ENCODE data around the gene C9orf152. TPM values are rescaled to one million over a fixed set of nuclear protein-coding genes. Genes with fewer than 3 reads are reported as not detected.

The C9orf152 gene, protein sequence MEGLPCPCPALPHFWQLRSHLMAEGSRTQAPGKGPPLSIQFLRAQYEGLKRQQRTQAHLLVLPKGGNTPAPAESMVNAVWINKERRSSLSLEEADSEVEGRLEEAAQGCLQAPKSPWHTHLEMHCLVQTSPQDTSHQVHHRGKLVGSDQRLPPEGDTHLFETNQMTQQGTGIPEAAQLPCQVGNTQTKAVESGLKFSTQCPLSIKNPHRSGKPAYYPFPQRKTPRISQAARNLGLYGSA
- not detected in 2 replicates for total RNA-seq (ENCODE audit: low replicate concordance)

GRCh38 chr9:110208031-110208430 is at the start of gene C9orf152:
Gene C9orf152, minus strand, starts transcription at chr9:110208159. Its CDS starts 580 bp downstream, at chr9:110207579.
- peaks cover 3% of the 10 kb centered on the region for H3K9me3 Mint-ChIP-seq
- peaks cover 2% of the 10 kb centered on the region for H3K4me1 Mint-ChIP-seq
- H3K36me3 ChIP-seq: no peaks in the 10 kb centered on the region
- H3K27me3 Mint-ChIP-seq (ENCODE audit: insufficient read depth, low read depth): peaks cover 2% of the 10 kb centered on the region
- H3F3A ChIP-seq (ENCODE audit: low read depth): no peaks in the 10 kb centered on the region
- H3K9me3 ChIP-seq (ENCODE audit: low read depth): no peaks in the 10 kb centered on the region
- H3K9ac ChIP-seq: no peak within 1 kb of the TSS
- TF ChIP-seq, protein P1, sequence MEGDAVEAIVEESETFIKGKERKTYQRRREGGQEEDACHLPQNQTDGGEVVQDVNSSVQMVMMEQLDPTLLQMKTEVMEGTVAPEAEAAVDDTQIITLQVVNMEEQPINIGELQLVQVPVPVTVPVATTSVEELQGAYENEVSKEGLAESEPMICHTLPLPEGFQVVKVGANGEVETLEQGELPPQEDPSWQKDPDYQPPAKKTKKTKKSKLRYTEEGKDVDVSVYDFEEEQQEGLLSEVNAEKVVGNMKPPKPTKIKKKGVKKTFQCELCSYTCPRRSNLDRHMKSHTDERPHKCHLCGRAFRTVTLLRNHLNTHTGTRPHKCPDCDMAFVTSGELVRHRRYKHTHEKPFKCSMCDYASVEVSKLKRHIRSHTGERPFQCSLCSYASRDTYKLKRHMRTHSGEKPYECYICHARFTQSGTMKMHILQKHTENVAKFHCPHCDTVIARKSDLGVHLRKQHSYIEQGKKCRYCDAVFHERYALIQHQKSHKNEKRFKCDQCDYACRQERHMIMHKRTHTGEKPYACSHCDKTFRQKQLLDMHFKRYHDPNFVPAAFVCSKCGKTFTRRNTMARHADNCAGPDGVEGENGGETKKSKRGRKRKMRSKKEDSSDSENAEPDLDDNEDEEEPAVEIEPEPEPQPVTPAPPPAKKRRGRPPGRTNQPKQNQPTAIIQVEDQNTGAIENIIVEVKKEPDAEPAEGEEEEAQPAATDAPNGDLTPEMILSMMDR (IDR thresholded peaks at IDR 0.05): no peak
- TF ChIP-seq EZH2phosphoT487 (IDR thresholded peaks at IDR 0.05) (no peak), EZH2 (IDR thresholded peaks at IDR 0.05) (no peak)
- H2AFZ ChIP-seq (replicated peaks): no peak within 1 kb of the TSS
- H3K4me3 ChIP-seq: no peak within 1 kb of the TSS
- H3K4me2 ChIP-seq: no peak within 1 kb of the TSS
- H3K79me2 ChIP-seq (ENCODE audit: low read depth): no peaks in the 10 kb centered on the region
- no peaks in the 10 kb centered on the region for H3K4me1 ChIP-seq
- H3K27me3 ChIP-seq: no peaks in the 10 kb centered on the region
- H3K4me3 Mint-ChIP-seq: no peak within 1 kb of the TSS
- H3K27ac Mint-ChIP-seq: no peak within 1 kb of the TSS
- H3K27ac ChIP-seq: no peak within 1 kb of the TSS
- DNase-seq (ENCODE audit: low spot score): no peak
- no peaks in the 10 kb centered on the region for H4K20me1 ChIP-seq (ENCODE audit: low read depth)
- H3K36me3 Mint-ChIP-seq: no peaks in the 10 kb centered on the region

DNA sequence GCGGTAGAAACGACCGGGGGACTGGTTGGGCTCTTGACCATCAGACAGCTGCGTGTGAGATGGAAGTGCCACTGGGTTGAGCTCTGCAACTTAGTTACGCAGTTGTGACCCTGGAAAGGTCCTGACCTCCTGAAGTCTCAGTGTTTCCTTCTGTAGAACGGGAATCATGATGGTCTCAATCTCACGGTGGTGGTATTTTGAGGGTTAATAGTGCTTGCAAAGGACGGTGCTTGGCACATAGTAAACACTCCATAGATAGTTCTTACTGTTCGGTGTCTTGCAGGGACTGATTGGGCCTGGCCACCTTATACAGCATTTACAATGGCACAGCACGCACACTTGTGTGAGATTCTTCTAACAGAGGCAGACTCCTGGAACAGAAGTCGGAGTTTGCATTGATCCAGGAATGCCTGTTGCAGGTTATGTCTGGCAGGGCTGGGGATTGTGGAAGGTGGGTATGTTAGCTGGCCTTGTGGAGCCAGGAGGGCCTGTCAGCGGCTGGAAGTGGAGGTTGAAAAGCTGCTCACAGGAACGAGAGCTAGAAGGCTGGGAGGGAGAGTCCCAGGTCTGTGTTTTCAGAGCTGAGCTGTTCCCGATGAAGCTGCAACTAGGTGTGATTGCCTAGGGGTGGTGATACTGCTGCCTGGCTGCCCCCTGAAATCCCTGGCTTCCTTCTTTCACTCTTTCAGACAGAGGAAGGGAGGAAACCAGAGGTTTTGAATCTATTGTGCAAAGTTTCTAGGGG is 49.3 kb upstream of the C9orf152 start:
- Histone ChIP-seq H3K4me2 (peak overlapping the region; percentile 88), H3K9ac (no peak overlapping the region), H3K27ac (no peak overlapping the region)

GRCh38 chr9:110256380-110257096 is 48.6 kb upstream of the C9orf152 start, which contains the start of gene TXN:
Gene TXN, minus strand, starts transcription at chr9:110256507. Its CDS starts 72 bp downstream, at chr9:110256435.
- Histone ChIP-seq H3K4me1 (peaks cover 17% of the 10 kb centered on the region), H3K9me3 (ENCODE audit: low read depth) (no peaks in the 10 kb centered on the region), H3K4me3 (peak within 1 kb of the TSS; percentile 99), H3K4me2 (peak within 1 kb of the TSS; percentile 88), H2AFZ (replicated peaks) (peak within 1 kb of the TSS; percentile 98), H3K27ac (peak within 1 kb of the TSS; percentile 62), H3K79me2 (ENCODE audit: low read depth) (peaks cover 48% of the 10 kb centered on the region), H3F3A (ENCODE audit: low read depth) (peaks cover 16% of the 10 kb centered on the region), H3K36me3 (no peaks in the 10 kb centered on the region), H4K20me1 (ENCODE audit: low read depth) (peaks cover 41% of the 10 kb centered on the region), H3K27me3 (no peaks in the 10 kb centered on the region), H3K9ac (peak within 1 kb of the TSS; percentile 70)
- TF ChIP-seq EZH2phosphoT487 (IDR thresholded peaks at IDR 0.05): no peak
- TF ChIP-seq EZH2 (IDR thresholded peaks at IDR 0.05): peak; percentile 44
- Mint-ChIP-seq H3K4me3 (peak within 1 kb of the TSS; percentile 99), H3K27me3 (ENCODE audit: insufficient read depth, low read depth) (peaks cover 2% of the 10 kb centered on the region), H3K9me3 (peaks cover 2% of the 10 kb centered on the region), H3K27ac (peak within 1 kb of the TSS; percentile 91), H3K36me3 (peaks cover 3% of the 10 kb centered on the region), H3K4me1 (peaks cover 31% of the 10 kb centered on the region)
- peak; percentile 94 for DNase-seq (ENCODE audit: low spot score)

More for the DNA sequence above, 49.3 kb upstream of the C9orf152 start:
- Mint-ChIP-seq H3K27ac (peak overlapping the region; percentile 91), H3K36me3 (peaks cover 3% of the 10 kb centered on the region), H3K9me3 (peaks cover 2% of the 10 kb centered on the region), H3K4me1 (peaks cover 31% of the 10 kb centered on the region), H3K4me3 (peak overlapping the region; percentile 99), H3K27me3 (ENCODE audit: insufficient read depth, low read depth) (peaks cover 2% of the 10 kb centered on the region)
- no peaks in the 10 kb centered on the region for H3K27me3 ChIP-seq
- TF ChIP-seq EZH2phosphoT487 (IDR thresholded peaks at IDR 0.05): no peak
- TF ChIP-seq, protein P1 (IDR thresholded peaks at IDR 0.05): no peak
- no peak for TF ChIP-seq EZH2 (IDR thresholded peaks at IDR 0.05)
- peak overlapping the region; percentile 89 for H2AFZ ChIP-seq (replicated peaks)
- peaks cover 41% of the 10 kb centered on the region for H3K79me2 ChIP-seq (ENCODE audit: low read depth)
- H3F3A ChIP-seq (ENCODE audit: low read depth): peaks cover 16% of the 10 kb centered on the region
- H3K4me1 ChIP-seq: peaks cover 17% of the 10 kb centered on the region
- peak overlapping the region; percentile 99 for H3K4me3 ChIP-seq
- peak; percentile 50 for DNase-seq (ENCODE audit: low spot score)
- H3K36me3 ChIP-seq: no peaks in the 10 kb centered on the region
- H3K9me3 ChIP-seq (ENCODE audit: low read depth): no peaks in the 10 kb centered on the region
- peaks cover 33% of the 10 kb centered on the region for H4K20me1 ChIP-seq (ENCODE audit: low read depth)
